ENCODE results near the gene RALA.

GRCh38 chr7:39744620-39745019 is 121.2 kb downstream of the RALA start:
- TF ChIP-seq POLR2A (IDR thresholded peaks at IDR 0.05) (no peak), CTCF (IDR thresholded peaks at IDR 0.05) (no peak)
